HS-5 (cell line): ENCODE measurements around the gene SH3TC2.
A peak's percentile ranks its signal among the peaks of the same experiment; 100 is the strongest.

Experiments used
- DNase-seq: peaks from one replicate; pipeline ENCODE4 v3.0.0-alpha.2; 2012; ENCODE audit warnings: low read depth

SH3TC2 gene

GRCh38 chr5:149060325-149060724 is 2.5 kb downstream of the SH3TC2 start:
- no peak for DNase-seq

DNA sequence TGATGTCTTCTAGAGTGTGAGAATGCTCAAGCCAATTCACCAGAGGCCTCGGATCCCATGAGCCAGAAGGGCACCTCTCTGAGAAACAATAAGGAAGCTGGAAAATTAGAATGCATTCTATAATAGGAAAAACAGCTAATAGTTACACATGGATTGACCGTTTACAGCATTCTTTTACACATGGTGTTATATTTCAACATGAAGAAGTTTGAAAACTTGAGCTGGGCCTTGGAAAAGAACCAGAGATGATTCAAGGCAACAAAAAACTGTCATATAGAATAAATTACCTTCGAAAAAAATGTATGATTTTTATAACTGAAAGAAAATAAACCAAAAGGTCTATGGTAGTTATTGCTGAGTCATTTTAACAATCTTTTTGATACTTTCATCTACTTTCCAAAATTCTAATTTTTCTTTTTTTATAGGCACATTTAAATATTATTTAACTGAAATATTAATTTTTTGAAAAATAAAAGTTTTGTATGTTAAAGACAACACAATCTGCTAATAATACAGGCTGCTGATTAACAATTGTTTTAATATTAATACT is 6.2 kb downstream of the SH3TC2 start:
- no peak for DNase-seq

DNA sequence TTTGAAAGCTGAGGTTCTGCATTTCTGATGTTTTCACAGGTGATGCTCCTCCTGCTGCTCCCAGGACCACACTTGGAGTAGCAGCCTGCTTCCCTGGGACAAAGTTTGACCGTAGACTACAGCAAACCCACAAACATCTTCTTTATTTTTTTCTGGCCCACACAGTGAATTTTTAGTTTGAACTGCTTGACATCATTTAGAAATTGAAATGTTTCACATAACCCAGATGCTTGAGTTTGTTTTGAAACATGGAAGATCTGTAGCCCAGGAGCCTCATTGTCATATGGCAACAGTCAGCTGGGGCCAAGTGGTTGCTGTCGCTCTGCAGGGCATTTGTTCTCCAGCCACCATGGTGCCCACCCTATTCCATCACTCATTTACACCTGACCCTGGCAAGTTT is 8.4 kb downstream of the SH3TC2 start:
- no peak for DNase-seq

DNA sequence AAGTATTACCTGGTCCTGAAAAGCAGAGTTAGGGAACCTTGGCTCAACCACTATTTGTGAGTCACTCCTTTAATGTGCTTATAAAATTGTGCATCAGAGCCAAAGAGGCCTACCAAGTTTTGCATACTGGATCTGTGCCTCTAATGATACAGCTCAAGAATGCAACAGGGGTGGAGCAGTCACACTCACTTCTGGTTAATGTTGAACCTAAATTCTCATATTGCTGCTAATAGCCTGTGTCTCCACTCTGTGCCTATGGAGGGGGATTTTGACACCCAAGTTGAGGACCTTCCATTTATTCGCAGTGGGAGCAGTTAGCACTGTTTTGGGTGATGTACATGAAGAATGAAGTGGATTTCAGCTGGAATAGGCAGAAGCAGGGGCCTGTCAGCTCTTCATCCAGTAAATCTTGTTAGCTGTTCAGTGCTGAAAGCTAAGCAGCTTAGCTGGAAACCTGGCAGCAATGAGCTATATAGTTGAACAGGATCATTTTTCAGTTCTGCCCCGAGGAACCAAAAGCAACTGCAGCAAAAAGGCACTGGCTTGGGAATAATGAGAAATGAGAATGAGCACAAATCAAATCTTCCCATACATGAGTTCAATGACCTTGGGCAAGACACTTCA is 9.7 kb downstream of the SH3TC2 start:
- DNase-seq = no peak

DNA sequence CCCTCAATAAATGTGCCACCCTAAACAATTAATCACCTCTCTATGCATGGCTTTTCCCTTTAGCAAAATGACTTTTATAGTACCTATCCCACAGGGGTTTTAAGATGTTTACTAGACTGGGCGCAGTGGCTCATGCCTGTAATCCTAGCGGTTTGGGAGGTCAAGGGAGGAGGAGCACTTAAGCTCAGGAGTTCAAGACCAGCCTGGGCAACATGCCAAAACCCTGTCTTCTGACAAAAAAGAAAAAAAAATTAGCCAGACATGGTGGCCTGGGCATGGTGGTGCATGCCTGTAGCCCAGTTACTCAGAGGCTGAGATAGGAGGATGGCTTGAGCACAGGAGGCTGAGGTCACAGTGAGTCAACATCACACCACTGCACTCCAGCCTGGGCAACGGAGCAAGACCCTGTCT is 13.5 kb downstream of the SH3TC2 start:
- DNase-seq = no peak

GRCh38 chr5:149048811-149049210 is 14.1 kb downstream of the SH3TC2 start:
- DNase-seq = no peak

- DNase-seq = no peak
Observed at GRCh38 chr5:149047462-149047861, 15.4 kb downstream of the SH3TC2 start.

GRCh38 chr5:149046196-149046829 is 16.5 kb downstream of the SH3TC2 start:
- DNase-seq = no peak

GRCh38 chr5:149045089-149045460 is 17.8 kb downstream of the SH3TC2 start:
- DNase-seq = no peak

GRCh38 chr5:149044453-149045088 is 18.3 kb downstream of the SH3TC2 start:
- no peak for DNase-seq

DNA sequence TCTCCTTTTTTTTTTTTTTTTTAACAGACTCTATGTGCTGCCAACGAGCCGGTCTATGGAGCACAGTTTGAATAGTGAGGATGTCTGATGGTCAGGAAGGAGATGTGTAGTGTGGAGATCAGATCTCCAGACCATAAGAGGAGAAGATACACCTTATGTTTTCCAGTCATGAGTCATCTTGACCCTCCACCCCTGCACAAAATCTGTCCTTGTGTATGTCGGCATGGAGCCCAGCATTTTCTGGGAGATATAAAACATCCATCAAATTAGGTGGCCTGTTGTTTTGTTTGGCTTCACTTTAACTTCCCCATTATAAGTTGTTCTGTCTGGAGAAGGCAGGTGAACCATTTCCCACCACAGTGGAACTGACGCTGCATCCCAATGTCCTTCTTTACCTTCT is 19.2 kb downstream of the SH3TC2 start:
- no peak for DNase-seq

DNA sequence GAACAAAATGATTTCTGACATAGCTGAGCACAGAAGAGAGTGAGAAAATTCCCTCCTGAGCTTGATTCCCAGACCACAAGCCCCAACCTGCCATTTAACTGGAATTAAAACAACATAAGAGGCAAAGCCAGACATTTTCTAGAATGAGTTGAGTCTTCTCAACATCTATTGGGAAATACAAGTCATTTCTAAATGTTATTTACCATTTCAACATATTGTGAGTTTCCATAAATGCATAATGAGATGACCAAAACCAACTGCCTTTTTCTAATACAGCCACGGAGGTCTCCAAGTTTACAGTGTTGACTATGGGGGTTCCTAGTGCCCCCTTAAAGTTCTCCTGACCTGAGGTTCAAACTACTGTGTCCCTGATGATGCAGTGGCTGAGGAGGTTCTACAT is 20.0 kb downstream of the SH3TC2 start:
- no peak for DNase-seq

GRCh38 chr5:149041242-149041641 is 21.6 kb downstream of the SH3TC2 start:
- no peak for DNase-seq

GRCh38 chr5:149040421-149040820 is 22.4 kb downstream of the SH3TC2 start:
- DNase-seq = no peak

DNA sequence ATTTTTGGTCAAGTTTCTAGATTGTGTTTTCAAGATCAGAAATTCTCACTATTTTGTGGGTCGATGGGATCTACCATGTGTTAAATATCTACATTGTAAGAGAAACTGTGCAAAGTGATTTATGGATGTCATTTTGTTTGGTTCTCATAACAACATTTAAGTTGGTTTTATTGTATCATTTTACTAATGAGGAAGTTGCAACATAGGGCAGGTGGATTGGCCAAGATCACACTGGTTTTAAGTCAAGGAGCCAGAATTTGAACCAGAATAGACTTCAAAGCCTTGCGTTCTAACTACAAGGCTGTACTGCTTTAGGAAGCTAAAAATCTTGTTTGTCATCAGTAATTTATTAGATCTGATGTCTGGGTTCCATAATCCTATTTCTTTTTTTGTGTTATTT is 23.4 kb downstream of the SH3TC2 start:
- DNase-seq = no peak

- no peak for DNase-seq
Observed at GRCh38 chr5:149038336-149039080, 24.4 kb downstream of the SH3TC2 start.

DNA sequence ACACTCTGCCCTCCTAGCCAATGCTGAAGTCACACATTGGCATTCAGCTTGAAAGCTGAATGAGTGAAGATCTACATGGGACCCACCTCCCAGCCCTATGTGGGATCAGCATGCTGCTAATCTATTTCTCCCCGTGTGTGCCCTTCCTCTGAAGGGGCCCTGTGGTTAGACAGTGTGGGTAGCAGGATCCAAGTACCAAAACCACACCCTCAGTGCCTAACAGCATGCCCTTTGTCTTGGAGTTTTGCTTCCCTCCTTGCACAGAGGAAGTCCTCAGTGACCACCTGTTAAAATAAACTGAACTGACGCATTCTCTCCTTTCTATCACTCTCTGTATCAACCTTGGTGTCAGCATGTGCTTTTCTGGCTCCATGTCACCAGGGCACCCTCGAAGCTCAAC is 25.0 kb downstream of the SH3TC2 start:
- no peak for DNase-seq

- no peak for DNase-seq
Observed at GRCh38 chr5:149036970-149037369, 25.9 kb downstream of the SH3TC2 start.

- no peak for DNase-seq
Observed at GRCh38 chr5:149036168-149036567, 26.7 kb downstream of the SH3TC2 start.

DNA sequence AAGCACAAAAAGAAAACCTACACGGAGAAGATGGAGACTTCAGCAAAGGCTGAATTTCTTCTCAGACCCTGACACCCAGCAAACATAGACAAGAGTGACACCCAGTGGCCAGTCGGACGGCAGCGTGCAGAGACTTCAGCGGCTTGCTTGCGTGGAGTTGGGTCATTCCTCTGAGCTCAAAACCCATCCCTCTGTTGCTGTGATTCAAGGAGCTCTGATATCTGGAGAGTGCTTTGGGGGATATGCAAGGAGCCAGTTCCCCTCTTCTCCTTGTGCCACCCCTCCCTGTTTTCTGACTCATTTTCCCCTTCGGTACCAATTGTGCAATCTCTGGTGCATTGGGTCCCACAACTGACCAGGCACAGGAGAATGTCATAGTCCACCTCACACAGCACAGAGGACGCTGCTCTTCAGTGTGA is 27.5 kb downstream of the SH3TC2 start:
- peak; percentile 45 for DNase-seq

DNA sequence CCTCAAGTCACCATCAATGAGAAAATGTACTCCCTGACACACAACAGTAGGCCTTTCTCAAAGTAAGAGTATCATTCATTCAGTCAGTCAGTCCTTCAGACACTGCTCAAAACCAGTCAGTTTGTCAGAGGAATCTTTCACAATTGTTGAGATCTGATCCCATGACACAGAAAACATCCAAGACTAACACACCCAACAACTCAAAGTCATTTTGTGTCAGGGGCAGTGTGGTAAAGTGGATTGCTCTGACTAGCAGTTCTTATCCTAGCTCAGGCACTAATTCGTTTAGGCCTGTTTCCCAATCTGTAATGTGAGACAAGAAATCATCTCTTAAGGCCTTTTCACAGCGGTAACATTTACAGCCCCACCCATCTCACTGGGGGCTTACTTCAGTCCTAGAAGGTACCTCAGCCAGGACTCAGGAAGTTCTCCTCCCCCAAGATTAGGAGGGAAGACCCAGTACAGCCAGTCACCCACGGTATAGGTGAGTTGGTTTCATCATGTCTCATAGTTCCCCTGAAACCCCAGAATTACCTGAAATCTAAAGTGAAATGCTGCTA is 31.9 kb downstream of the SH3TC2 start:
- DNase-seq = no peak

DNA sequence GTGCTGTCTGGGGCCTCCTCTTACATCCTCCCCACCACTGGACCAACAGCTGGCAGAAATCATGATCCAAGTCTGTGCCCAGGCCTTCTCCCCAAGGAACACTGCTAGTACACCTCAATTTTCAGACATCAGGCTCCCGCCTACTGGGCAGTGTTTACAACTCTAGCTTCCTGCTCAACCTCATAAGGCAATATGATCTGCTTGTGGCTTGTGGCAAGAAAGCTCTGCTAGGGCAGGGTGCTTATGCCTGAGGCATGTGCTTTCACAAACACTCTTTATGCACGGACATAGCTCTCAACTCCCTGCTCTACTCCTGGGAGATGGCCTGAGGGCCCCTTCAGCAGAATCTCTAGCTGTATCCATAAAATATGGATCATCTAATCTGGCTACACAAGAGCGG is 32.5 kb downstream of the SH3TC2 start:
- DNase-seq = no peak
